Hippocampal formation (tissue), 2 donors: ENCODE measurements around the gene PLXDC2.

Experiments used
- DNase-seq, 2 donors: peaks; one replicate each; lab custom pipeline; 2025; lab: John Stamatoyannopoulos, UW

The PLXDC2 gene

DNA sequence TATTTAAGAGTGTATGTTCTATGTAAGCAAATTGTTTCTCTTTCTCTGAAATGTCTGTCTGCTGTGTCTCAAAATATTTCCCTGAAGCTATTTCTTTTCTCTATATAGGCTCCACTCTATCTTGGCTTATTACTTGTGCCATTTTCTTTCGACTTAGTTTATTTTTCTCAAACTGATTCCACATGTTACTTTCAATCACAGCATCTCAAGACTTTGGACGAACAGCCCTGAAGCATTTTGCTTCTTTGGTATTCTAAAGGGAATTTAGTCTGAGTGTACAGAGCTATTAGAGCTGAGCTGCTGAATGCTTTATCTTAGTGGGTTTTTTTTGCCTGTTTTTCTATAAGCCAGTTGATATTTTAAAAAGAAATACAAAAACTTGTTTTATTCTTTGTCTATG is 95.7 kb downstream of the PLXDC2 start:
- no peak for DNase-seq

DNA sequence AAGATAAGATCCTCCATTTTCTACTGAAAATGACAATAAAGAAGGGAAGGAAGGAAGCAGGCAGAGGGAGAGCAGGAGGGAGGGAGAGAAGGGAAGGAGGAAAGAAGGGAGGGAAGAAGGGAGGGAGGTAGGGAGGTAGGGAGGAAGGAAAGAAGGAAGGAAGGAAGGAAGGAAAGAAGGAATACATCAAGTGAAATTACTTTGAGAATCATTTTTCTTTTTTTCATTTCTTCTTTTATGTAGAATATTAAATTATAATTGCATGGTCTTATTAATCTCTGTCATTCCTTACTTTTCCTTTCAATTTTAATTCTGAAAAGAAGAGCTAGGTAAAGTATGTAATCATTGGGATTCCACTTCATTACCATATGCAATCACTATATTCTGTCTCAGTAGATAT is 97.8 kb downstream of the PLXDC2 start:
- no peak for DNase-seq

DNA sequence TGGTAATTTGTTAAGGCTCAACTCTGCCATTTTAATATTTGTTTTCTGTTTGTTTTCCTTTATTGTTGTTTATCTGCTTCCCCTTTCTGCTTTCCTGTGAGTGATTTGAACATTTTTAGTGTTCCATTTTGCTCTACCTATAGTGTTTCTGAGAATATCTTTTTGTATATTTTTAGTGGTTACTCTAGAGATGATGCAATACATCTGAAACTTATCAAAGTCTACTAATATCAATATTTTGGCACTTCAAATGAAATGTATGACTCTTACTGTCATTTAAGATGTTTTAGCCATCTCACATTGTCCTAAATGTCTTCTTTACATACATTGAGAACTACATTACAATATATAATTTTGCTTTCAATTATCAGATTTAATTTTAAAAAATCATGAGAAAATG is 98.9 kb downstream of the PLXDC2 start:
- no peak for DNase-seq

DNA sequence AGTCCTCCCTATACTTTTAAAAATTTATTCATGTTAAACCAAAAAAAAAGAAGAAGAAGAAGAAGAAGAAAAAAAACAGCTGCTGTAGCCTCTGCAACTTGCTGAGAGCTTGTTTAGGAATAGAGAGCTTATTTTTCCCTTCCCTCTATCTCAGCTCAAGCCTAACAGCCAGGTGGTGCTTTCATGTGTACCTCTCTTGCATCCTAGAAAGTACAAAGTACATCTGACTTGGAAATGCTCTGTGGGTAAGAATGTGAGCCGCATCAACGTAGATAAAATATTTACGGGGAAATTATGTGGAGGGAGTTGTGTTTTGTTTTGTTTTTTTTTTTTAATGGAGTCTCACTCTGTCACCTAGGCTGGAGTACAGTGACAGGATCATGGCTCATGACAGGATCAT is 99.6 kb downstream of the PLXDC2 start:
- DNase-seq: no peak

DNA sequence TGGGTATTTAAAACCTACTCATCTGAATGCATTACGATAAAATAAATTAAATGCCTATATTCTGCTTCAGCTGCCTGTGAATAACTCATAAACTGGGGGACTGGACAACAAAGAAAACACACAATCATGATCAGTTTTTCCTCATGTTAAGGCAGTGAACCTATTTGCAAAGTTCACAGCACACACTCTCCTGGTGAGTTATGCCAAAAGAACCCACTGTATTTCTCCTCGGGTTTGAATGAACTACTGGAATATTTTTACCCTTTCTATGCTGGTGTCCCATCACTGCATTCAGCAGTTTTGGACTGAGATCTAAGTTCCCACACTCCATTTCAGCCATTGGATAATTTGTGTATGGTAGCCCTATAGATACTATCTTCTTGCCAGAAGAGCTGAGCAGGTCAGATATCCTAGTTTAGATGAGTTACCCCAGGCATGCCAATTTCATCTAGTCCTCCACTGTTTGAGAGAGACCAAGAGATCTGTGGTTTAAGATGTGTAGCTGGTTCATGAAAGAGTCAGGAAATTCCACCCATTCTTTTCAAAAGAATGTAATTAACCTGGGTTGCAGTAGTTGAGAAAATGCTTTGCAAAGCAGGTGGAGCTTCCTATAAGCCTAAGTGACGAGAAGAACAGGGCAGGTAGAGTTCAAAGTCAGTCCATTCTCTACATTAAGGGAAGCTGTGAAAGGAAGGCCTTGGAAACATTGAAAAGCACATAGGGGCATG is 101.7 kb downstream of the PLXDC2 start:
- DNase-seq: no peak

DNA sequence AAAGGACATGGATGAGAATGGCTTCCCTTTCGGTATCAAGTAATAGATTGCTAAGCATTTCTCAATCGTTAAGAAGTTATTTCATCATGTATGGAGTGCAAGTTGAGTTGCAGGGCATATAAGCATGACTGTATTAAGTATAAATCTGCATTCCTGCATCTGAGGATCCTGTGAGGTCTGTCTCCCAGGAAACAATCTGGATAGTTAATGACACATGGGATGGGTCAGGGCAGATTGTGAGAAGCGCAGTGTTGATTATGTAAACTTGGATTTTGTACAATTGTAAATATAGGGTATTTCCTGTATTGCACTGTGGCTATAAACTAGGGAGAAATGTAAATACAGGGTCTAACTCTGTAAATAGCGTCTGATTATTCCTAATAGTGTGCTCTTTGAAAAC is 102.6 kb downstream of the PLXDC2 start:
- DNase-seq: no peak

DNA sequence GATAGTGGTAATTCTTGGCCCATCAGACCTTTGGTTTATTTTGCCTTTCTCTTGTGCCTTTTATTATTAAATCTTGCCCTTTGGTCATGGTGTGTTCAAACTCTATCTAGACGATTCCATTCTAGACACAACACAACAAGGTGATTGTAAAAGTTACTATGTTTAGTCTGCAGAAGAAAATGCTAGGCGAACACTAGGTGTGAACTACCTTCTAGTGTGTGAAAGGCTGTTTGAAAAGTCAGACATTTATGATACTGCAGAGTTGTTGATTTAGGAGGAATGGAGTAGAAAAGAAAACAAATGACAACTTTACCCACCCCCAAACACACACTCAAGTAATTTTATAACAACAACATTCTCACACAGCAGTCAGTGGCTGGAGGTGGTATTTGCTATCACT is 103.4 kb downstream of the PLXDC2 start:
- DNase-seq: no peak

DNA sequence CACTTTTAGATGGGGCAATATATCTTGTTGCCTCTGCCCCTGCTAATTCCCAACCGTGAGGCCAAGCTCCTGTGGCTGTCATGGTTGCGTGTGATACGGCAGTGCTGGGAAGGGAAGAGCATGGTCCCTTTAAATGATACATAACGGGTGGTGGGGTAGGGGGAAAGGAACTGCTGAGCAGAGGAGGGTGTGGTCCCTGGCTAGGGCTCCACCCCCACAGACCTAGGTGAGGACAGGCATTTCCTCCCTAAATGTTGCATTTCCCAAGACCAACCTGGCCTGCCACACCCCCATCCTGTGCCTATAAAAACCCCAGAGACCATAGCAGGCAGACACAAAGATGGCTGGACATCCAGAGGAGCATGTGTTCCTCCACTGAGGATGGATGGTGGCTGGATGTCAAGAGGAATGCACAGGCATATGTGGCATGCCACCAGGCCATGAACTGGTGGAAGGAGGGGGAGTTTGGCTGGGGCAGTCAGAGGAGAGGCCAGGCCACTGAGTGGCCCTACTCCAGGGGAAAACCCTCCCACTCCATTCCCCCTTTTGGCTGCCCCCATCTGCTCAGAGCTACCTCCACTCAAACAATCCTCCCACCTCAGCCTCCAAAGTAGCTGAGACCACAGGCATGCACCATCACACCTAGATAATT is 104.0 kb downstream of the PLXDC2 start:
- DNase-seq: no peak

DNA sequence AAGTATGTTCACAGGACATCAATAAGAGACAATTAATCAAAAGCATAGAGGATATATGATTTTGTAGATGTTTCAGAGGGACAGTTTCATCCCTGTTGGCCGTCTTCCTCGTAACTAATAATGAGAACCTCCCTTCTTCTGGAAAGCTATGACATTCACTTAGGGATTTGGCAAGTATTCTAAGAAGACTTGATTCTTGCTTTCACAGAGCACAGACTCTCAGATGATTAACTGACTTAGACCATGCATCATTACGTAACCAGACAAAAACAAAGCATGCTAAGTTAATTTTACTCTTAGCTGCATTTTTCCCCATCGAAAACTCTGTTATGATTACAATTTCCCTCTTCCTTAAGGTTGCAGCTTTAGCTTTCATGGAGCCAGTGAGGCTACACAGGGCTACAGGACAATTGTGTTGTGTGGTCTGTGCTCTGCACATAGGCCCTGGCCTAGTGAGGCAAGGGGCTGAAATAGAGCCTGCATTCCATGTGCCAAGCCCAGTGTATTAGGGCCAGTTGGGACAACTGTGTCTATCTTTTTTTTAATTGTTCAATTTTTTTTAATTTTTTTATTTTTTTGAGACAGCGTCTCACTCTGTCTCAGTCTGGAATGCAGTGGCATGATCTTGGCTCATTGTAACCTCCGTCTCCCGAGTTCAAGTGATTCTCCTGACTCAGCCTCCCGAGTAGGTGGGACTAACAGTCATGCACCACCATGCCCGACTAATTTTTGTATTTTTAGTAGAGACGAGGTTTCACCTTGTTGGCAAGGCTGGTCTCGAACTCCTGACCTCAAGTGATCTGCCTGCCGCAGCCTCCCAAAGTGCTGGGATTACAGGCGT is 105.3 kb downstream of the PLXDC2 start:
- DNase-seq: peak in 1 of 2 donors; percentile 50

DNA sequence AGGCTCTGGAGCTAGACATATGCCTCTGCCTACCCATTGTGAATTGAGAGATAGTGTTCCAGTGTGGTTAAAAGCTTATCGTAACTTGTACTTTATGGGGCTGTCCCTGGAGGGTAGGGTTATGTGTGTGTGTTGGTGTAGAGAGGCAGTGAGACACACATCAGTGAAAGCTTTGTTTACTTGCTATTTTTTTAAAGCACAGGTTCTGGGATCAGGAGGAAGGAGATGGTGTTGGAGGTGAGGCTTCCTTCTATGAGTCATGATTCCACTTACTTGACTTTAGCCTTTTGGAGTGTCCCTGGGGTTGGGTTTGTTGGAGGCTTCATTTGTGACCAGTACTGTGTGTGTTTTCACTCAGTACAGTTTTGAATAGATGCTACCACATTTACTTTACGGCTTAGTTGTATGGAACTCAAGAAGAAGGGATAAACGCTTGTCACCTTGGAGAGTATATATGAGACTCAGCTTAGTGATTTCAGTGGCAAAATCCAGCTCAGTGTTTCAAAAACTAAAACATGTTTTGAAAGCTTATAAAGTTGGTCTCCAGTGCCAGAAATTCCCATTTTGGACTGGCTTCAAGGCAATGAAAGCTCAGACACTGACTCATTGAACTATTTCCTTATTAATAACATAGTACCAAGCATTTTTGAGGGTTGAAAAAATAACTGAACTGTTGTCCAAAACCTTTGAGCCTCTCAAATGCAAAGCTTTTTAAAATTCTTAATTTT is 106.2 kb downstream of the PLXDC2 start:
- no peak for DNase-seq

DNA sequence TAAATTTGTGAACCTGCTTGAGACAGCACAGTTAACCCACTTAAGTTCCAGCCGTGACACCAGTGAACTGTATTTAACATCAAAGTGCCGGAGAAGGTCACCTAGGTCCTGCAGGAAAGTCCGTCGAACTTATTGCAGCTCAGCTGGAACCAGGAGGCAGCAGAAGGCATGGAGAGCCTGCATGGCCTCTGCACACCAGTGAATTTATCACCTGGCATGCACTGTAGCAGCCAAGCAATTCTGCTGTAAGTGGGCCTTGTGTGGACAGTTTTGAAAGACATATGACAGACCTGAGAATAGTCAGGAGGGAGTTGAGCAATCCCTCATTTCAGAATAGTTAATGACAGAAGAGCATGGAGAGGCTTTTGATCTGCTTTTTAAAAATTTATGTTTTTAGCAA is 108.8 kb downstream of the PLXDC2 start:
- no peak for DNase-seq

DNA sequence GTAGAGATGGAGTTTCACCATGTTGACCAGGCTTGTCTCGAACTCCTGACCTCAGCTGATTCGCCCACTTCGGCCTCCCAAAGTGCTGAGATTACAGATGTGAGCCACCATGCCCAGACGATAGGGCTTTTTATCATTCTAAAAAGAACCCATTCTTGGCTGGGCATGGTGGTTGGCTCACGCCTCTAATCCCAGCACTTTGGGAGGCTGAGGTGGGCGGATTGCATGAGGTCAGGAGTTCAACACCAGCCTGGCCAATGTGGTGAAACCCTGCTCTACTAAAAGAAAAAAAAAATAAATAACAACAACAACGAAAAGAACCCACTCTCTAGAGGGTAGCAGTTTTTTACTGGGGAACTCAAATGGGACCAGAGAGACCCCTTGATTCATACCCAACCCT is 112.7 kb downstream of the PLXDC2 start:
- DNase-seq: no peak

DNA sequence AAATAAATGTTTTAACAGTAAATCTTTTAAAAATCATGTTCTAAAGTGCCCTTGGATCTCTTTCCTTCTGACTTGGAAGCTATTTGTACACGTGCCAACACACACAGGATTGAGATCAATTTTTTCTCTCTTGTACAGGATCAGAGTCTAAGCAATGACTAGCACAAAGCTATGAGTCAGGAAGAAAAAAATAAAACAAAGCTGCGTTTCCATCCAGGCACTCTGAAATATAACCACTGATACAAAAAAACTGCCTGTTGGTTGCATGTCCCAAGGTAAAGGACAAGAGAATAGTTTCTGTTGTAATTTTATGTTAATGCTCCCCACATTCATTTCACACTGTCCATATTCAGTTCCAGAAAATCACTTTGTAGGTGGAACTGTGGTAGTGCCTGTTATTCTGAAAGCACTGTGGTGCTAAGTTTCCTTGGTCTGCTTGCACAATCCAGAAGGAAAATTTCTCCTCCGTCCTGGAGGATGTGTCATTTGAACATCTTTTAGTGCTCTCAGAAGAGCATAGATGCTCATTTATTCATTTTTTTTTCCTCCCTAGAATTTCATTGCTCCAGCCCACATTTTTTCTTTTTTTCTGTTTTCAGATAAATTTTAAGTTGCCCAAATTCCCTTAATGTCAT is 113.4 kb downstream of the PLXDC2 start:
- DNase-seq: peak in 1 of 2 donors; percentile 57

DNA sequence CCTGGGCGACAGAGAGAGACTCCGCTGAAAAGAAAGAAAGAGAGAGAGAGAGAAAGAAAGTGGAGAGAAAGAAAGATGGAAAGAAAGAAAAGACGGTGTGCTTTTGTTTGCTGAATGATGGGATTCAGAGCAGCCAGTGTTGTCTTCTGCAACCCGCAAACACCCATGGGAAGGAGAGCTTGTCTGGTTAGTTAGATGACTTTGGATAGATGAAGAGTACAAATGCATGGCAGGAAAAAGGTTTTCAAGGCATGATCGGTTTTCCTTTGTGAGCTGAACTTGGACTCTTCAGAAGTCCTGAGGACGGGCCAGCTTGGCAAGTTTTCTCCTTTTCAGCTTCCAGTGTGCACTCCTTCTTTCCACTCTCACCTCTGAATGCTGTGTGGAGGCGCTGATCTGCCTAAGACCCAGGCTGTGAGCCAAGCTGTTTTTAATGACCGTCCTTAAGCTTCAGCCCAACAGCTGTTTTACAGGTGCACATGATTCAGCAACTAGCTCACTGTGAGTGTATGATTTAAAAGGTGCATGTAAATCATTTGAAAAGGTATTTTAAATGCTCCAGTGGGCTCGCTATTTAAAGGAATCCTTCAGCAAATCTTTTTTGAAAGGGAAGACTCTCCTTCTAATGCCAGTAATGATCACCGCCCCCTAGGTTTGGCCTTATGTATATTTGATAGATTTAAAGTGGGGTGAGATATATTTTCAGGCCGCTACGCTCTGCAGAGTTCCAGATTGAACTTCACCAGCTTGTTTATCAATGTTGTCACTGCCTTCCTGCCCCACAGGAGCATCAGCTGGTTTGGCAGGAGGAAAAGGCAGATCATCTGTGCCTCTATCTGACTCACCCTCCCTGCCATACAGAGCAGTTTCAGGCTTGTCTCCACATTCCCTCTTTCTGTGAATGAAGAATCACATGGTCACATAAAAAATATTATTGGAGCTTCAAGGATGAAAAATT is 115.0 kb downstream of the PLXDC2 start:
- DNase-seq: peak; percentile 16 to 47

DNA sequence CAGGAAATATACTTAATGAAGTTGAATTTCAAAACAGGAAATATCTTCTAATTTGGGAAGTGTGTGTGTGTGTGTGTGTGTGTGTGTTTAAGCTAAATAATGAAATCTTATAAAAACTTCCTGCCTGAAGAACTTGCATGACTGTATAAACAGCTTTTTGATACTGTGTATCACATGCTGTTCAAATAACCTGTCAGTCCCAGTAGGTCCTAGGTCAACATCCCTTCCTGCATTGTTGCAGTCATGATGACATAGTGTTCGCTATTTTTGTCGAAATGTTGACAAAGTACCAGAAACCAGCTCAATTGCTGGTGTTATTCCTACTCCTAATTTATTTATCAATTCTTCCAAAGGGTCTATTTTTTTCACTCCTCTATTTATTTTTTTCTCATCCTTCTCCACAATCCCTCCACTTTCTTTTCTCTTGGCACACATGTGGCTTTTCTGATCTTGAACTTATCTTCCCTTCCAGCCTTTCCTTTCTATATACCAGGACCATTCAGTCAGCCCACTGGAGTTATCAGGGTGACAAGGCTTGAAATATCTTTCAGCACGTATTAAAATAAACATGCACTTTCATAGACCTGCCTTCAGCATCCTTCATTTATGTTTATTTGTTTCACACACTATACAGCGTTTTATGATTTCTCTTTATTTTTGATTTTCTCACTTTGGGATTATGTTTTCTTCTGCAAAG is 115.8 kb downstream of the PLXDC2 start:
- no peak for DNase-seq

DNA sequence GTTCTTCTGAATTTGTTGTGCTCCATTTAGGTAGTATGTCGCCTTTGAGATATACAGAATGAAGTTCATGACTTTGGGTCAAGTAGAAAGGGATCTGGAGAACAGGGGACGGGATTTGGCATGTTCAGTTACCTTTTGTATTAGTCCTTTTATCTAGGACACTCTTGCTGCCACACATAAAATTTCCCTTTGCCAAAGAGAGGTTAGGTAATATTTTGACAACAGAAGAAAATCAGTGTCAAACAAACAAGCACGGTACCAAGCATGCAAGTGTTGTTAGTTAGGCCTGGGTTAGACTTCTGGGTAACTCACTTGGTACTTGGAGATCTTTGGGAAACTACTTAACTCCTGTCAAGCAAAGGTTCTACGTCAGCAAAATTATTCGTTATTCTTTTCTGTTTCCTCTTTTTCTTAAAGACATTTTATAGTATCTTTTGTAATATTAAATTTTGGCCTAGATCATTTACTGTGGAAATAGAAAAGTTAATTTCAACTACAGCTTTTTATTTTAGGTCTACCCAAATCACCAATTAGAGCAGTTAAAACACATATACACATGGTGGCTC is 116.7 kb downstream of the PLXDC2 start:
- DNase-seq: no peak

DNA sequence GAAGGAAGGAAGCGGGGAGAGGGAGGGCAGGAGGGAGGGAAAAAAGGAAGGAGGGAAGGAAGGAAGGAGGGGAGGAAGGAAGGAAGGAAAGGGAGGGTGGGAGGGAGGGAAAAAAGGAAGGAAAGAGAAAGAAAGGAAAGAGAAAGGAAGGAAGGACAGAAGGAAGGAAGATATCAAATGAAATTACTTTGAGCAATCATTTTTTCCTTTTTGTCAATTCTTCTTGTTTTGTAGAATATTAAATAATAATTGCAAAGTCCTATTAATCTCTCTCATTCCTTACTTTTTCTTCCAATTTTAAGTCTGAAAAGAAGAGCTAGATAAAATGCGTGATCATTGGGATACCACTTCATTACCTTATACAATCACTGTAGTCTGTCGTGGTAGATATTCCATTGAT is 117.5 kb downstream of the PLXDC2 start:
- DNase-seq: no peak

DNA sequence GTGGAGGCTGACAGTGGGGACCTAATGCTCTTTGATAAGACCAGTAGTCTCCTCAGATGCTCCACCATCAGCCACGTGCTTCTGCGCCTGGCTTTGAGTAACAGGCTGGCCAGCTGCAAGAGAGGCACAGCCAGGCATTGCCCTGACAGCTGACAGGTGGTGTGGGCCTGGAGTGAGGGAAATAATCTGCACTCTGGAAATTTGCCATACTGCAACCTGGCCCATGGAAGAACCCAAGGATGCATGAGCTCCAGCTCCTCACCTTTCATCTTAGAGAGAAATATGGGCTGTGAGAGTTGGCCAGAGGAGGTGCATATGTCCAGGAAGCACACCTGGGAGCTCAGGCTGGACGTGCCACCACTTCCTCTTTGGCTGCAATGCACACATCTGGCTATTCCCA is 118.9 kb downstream of the PLXDC2 start:
- no peak for DNase-seq

DNA sequence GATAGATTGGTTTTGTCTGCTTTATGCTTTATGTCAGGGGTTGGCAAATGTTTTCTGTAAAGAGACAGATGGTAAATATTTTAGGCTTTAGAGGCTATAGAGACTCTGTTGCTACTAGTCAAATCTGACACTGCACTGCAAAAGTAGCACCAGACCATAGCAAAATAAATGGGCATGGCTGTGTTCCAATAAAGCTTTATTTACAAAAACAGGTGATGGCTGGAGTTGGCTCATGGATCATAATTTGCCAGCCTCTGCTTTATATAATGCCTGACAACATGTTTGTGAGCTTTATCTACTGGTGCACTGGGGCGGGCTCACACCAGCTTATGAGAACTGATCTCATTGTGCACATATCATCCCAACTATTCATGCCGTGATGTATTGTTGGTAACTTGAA is 120.1 kb downstream of the PLXDC2 start:
- no peak for DNase-seq

DNA sequence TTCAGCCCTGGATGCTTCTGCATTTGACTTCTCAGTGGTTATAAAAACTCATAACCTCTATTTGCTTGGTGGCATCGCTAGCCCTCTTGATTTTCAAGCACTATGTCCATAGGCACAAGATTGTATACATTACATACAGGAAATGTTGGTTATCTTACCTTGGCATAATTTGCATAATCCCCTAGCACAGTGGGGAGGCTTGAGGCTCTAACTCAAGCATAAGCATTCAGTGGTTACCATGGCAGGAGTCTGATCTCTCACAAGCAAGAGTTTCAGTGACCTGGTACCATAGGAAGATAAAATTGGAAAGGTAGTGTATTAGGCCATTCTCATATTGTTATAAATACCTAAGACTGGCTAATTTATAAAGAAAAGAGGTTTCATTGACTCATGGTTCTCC is 121.8 kb downstream of the PLXDC2 start:
- DNase-seq: no peak
